ENCODE results near the gene ARPC2. TPM values are rescaled to one million over a fixed set of nuclear protein-coding genes. Genes with fewer than 3 reads are reported as not detected.

The ARPC2 gene
- total RNA-seq (2022; extraction: Qiagen RNA extraction) = 280 to 299 TPM (median 293 TPM) in 5 replicates

DNA sequence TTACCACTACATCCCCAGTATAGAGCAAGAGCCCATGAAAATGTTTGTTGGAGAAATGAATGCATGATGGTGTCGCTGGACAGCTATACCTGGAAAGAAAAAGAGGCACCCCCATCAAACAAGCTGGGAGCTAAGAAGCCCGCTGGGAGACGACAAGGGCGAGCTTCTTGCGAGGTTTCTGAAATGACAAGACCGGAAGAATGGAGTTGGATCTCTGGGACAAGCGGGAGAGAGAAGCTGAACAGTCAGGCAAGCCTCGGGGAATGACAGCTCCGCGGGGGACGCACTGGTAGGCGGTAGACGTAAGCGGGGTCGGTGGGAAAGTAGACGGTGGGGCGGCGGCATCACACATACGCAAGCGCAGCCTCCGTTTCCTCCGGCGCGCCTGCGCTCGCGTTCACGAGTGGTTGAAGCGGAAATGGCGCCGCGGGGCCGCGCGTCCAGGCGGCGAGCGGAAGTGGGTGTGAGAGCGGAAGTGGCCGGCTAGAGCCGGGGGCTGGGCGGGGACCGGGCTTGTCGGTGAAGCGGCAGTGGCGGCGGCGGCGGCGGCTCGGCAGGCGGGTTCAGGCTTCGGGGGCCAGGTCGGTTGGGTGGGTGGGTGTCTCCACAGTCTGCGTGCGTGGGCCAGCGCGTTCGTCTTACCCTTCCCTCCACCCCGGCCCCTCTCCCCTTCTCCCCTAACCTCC lies at the start of gene ARPC2:
TSS of gene ARPC2 (plus strand) at position 516 of the 686 bp plus-strand sequence. CDS start 282 bp downstream, outside the sequence.

DNA sequence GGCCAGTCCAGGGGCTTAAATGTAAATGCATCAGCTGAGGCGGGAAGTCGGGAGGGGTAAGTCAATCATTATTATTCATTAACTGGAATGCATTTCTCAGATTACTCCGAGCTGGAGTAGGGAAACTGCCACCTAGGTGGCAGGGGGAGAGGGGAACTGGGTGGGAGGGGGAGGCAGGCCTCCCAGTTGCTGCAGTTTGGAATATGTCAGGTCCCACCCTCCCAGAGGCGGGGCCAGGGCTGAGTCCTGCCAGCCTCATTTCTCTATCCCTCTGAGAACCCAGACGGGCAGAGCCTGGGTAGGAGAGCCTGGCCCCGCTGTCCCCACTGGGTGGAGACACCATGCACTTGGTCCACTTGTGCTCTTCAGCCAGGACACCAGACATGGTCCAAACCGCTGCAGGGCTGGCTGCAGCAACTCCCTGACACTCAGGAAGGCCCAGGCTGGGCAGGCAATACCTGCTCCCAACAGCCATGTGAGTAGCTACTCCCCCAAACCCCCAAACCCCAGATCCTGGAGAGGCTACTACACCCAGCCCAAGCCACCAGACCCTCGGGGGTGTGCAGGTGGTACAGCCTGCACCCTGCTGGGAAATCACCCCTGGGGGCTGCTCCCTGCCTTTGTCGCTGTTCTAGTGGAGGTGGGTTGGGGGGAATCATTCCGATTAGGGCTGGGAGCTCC lies 43.9 kb downstream of the ARPC2 start, which contains the start of gene GPBAR1:
TSS of gene GPBAR1 (plus strand) at position 274 of the 681 bp plus-strand sequence. CDS start 1,710 bp downstream, outside the sequence.

DNA sequence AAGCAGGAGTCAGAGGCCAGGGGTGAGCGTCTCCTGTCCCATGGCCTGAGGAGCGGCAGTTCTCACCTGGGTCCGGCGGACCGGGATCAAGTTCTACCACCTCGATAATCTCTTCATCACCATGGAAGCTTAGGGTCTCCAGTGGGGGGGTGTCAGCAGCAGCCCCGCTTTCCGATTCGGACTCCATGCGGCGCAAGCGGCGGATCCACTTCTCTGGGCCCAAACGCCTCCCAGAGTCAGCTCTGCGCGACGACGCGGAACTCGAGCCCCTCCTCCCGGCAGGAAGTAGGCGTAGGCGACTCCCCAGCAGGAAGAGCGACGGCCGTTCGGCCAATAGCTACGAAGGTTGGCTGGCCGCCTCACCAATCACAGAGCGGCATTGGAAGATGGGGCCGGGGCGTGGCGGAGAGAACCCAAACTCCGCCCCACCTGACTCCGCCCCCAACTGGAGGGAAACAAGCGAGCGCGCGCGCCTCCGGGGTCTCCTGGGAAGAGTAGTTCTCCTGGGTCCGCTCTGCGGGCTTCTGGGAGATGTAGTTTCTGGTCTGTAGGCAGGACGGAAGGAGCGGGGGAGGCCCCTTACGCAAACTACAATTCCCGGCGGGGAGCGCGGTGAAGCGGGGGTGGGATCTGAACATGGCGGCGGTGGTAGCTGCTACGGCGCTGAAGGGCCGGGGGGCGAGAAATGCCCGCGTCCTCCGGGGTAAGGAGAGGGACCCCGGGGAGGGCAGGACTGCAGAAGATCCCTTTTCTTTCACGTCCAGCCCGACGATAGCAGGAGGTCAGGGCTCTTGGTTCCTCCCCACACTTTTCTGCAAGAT lies 53.1 kb downstream of the ARPC2 start, which contains the start of the genes AAMP and PNKD:
TSS of gene AAMP (minus strand) at position 238 of the 821 bp plus-strand sequence. CDS start at position 187, 51 bp downstream.
TSS of gene PNKD (plus strand) at position 620 of the 821 bp plus-strand sequence. CDS start at position 637, 17 bp downstream.

DNA sequence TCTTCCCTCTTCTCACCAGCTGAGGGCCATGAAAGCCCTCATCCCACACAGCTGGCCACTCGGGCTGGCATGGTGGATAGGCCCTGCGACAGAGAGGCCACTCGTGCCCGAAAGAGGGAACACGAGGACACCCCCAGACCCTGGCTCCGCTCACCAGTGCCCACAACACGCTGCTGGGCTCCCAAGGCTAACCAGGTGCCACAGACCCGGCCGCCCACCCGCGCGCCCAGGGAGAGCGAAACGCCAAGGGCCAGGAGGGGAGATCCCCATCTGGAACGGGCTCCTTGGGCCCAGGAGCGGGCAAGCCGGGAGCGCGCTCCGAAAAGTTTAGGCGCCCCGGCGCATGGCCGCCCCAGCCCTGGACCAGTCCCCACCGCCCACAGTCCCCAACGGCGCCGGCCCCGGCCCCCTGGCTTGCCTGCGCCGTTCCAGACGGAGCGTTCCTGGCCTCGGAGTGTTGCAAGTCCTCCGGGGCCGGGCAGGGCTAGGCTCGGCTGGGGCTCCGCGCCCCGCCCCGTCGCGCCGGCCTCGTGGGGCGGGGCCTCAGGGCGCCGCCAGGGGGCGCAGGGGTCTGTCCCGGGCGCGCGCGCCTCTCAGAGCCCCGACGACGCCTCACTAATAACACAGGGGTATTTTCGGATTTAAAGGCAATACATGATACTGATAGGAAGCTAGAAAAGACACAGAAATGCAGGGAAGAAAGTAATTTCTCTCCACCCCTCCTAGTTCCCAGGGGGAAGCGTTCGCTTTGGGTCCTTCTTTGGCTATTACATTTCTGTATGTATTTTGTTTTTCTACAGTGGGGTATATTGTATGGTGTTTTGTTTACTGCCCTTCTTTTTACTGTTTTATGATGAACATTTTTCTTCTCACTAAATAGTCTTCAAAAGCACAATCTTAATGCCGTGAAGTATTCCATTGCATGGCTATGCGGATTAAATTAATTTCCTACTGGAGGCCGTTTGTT lies 75.3 kb downstream of the ARPC2 start, which contains the start of gene TMBIM1:
TSS of gene TMBIM1 (minus strand) at position 456 of the 967 bp plus-strand sequence. CDS start 10,362 bp downstream, outside the sequence.

Other genes starting within 250 kb of the ARPC2 start
- gene TNS1, start 214.2 kb upstream of the ARPC2 start, total RNA-seq (2022; extraction: Qiagen RNA extraction) = 8.7 to 17.5 TPM (median 16.5 TPM) in 5 replicates
- 0.08 TPM in 1 of 5 replicates, not detected in the others for gene RUFY4, start 147.9 kb upstream of the ARPC2 start, total RNA-seq (2022; extraction: Qiagen RNA extraction)
- 0.05 TPM in 1 of 5 replicates, not detected in the others for gene CXCR2, start 91.2 kb upstream of the ARPC2 start, total RNA-seq (2022; extraction: Qiagen RNA extraction)
- gene CXCR1, start 50.2 kb upstream of the ARPC2 start, total RNA-seq (2022; extraction: Qiagen RNA extraction) = not detected in 5 replicates
- gene GPBAR1, start 43.8 kb downstream of the ARPC2 start, total RNA-seq (2022; extraction: Qiagen RNA extraction) = 0.24 to 0.54 TPM (median 0.40 TPM) in 5 replicates
- 126 to 194 TPM (median 130 TPM) in 5 replicates for gene AAMP, start 52.9 kb downstream of the ARPC2 start, total RNA-seq (2022; extraction: Qiagen RNA extraction)
- 58.2 to 76.9 TPM (median 74.2 TPM) in 5 replicates for gene PNKD, start 53.3 kb downstream of the ARPC2 start, total RNA-seq (2022; extraction: Qiagen RNA extraction)
- gene TMBIM1, start 75.3 kb downstream of the ARPC2 start, total RNA-seq (2022; extraction: Qiagen RNA extraction) = 127 to 142 TPM (median 137 TPM) in 5 replicates
- gene CATIP, start 139.7 kb downstream of the ARPC2 start, total RNA-seq (2022; extraction: Qiagen RNA extraction) = 0.07 to 0.09 TPM (median 0.07 TPM) in 3 of 5 replicates, not detected in the others
- gene SLC11A1, start 165.1 kb downstream of the ARPC2 start, total RNA-seq (2022; extraction: Qiagen RNA extraction) = 0.16 to 0.21 TPM (median 0.17 TPM) in 5 replicates
- 63.7 to 77.1 TPM (median 73.8 TPM) in 5 replicates for gene CTDSP1, start 182.7 kb downstream of the ARPC2 start, total RNA-seq (2022; extraction: Qiagen RNA extraction)
- gene VIL1, start 201.9 kb downstream of the ARPC2 start, total RNA-seq (2022; extraction: Qiagen RNA extraction) = 0.16 to 0.36 TPM (median 0.28 TPM) in 5 replicates

All from A549 treated with AZD2906 at 1 μM for 4 hours (cell line).